Right ventricle myocardium superior (tissue), 1 donor: ENCODE data around the gene NGEF. TPM values are rescaled to one million over a fixed set of nuclear protein-coding genes. Genes with fewer than 3 reads are reported as not detected.

Source experiments
- ATAC-seq: fragments of 200-7000 bp; cut with Tn5 transposase; one replicate; pipeline ENCODE4 v1.9.1; 2020; ENCODE audit warnings: mild to moderate bottlenecking; ENCODE audit not compliant: poor library complexity
- DNase-seq: peaks from one replicate; pipeline ENCODE4 v3.0.0-alpha.2; 2020
- intact Hi-C: fragments of 100-400 bp; cut with DNase I; formaldehyde crosslinking; loops from one replicate; pipeline ENCODE4 v1.11.2; 2022
- total RNA-seq: library from RNA; stranded (reverse); fragmentation: NEBNext Ultra II Directional; extraction: Animal tissue kit (Norgen Biotek cat#: 25700); gene quantifications from one replicate; pipeline ENCODE4 v1.2.1, GENCODE V29; 2021
- donor health status: DM: no; HTN: yes; CAD: no; lungs with severe emphysema.

NGEF gene
- total RNA-seq, 1 donor from 2014 or later, result not detected

GRCh38 chr2:232873909-232874641 is 139.0 kb downstream of the NGEF start:
- no peak for ATAC-seq
- intact Hi-C loops, result loop anchor here (10.0 kb wide), 1 partner anchor 161 kb away; the partner anchor contains the start of gene NEU2
- DNase-seq, result no peak

DNA sequence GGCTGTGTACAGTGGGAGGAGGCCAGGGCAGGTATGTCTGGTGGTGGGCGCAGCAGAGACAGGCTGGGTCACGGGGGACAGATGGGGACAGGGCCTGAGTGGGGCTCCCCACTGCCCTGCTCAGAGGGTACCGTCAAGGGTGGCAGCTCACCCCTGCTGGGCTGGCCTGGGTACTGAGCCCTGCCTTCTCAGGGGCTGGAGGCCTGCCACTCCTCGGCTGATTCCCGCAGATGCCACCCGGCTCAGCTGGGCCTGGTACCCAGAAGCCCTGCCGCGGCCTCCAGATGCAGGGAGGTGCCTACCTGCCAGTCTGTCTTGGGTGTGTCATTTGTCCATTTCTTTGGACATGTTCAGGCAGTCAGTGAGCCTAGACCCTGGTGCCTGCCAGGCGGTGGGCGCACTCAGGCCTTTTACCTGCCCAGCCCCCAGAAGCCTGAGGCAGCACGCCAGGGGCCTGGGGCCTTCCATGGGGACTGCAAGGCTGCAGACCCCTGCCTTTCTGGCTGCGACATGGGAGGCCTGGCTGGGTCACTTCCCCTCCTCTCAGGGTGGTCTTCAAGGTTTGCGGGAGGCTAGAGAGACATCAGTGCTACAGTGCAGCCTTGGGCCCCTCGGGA is 139.7 kb downstream of the NGEF start:
- DNase-seq, result no peak
- ATAC-seq, result no peak
- intact Hi-C loops, result loop anchor here (10.0 kb wide), 1 partner anchor 161 kb away; the partner anchor contains the start of gene NEU2

DNA sequence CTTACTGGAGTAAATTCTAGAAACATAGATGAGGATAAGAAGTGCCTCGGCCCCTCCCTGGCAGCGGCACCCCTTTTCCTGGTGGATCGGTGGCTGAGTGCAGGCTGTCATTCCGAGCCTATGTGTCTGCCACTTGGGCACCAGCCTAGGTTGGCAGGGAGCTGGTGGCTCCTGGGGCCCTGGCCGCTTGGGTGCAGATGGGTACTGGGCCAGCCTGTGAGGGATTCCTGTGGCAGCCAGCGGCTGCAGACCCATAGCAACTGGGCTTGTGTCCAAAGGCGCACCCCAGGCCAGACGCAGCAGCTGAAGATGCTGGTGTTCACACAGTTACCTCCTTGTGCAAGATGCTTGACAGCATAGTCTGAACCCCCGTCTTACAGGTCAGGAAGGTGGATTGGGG is 140.2 kb downstream of the NGEF start:
- no peak for ATAC-seq
- intact Hi-C loops, result loop anchor here (10.0 kb wide), 1 partner anchor 162 kb away; the partner anchor contains the start of gene NEU2

GRCh38 chr2:232871835-232872736 is 141.0 kb downstream of the NGEF start:
- no peak for ATAC-seq
- intact Hi-C loops, result loop anchor here (10.0 kb wide), 1 partner anchor 163 kb away; the partner anchor contains the start of gene NEU2
- DNase-seq, result no peak

More for the DNA sequence above, 140.2 kb downstream of the NGEF start:
- no peak for DNase-seq

DNA sequence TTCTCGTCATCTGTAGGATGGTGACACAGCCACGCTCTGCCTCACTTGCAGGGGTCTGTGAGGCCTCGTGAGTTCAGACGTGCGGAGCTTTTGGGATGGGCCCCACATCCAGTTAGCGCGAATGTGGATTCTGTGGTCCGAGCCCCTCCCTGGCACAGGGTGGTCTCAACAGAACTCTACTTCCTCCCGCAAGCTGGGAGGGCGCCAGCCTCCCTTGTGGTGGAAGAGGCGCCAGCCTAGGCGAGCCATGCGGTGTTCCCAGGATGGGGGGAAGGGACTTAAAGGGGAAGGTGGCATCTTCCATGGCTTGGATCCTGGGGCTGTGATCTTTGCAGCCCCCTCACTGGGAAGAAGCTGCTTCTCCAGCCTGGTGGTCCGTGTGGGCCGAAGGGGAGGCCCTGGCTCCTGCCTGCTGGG is 141.6 kb downstream of the NGEF start:
- no peak for ATAC-seq
- DNase-seq, result no peak

DNA sequence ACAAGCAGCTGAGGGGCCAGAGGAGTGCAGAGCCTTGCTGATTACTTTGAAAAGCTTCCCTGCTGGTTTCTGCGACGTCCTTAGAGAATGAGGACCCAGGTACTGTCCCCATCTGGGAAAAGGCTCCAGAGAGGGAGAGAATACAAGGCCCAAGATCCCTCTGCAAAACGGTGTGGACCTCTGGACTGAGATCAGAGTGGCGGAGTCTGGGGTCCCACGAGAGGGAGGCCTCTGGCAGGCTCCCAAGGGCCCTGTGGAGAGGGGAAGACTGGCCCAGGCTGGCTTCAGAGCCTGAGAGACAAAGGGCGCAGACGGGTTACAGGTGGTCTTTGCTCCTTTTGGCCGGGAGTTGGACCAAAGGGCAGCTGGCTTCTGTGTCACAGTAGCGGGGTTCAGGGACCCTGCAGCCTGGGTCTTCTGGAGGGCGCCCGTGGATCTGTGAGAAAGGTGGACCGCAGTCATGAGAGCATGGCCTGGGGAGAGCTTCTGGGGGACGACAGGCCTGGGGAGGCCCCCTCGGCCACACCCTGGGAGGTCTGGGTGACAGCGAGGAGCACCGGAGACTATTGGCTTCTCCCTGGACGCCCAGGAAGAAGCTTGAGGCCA is 142.2 kb downstream of the NGEF start:
- ATAC-seq (no peak), DNase-seq (no peak)
- intact Hi-C loops, result loop anchor here (10.0 kb wide), 1 partner anchor 164 kb away; the partner anchor contains the start of gene NEU2

More for the DNA sequence above, 141.6 kb downstream of the NGEF start:
- intact Hi-C loops, result loop anchor here (10.0 kb wide), 1 partner anchor 163 kb away; the partner anchor contains the start of gene NEU2

DNA sequence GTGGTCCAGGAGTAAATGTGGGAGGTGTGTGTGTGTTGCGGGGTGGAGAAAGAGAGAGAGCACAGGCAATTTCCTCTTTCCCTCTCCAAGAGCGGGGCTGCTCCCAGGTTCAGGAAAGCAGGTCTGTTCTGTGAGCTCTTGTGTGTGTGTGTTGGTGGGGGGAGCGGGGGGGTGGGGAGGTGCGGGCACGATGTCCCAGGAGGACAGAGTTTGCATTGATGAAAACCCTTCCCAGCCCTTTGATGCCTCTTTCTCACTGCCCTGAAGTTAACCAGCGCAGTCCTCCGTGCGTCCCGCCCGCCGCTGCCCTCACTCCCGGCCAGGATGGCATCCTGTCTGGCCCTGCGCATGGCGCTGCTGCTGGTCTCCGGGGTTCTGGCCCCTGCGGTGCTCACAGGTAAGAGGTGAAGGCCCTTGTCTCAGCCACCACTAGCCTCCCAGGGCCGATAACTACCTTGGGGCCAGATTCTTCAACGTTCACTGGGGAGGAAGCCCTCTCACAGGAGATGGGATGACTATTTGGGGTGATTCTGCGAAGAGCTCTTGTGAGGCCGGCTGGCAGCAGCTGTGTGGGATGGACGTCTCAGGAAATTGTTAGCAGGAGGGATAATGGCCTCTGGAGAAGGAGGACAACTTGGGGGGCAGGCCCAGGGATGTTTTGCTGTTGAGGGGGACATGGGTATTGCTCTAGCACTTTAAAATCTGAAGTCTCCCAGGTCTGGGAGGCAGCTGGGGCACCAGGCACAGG is 142.9 kb downstream of the NGEF start, which contains the start of gene SNORC:
TSS of gene SNORC (plus strand) at position 247 of the 748 bp plus-strand sequence. CDS start at position 325, 78 bp downstream.
- intact Hi-C loops, result loop anchor here (10.0 kb wide), 1 partner anchor 165 kb away; the partner anchor contains the start of gene NEU2
- ATAC-seq, result no peak
- no peak for DNase-seq

GRCh38 chr2:232869138-232870017 is 143.7 kb downstream of the NGEF start:
- intact Hi-C loops, result loop anchor here (10.0 kb wide), 1 partner anchor 165 kb away; the partner anchor contains the start of gene NEU2
- DNase-seq (no peak), ATAC-seq (no peak)

GRCh38 chr2:232866104-232866503 is 147.0 kb downstream of the NGEF start:
- ATAC-seq, result no peak
- DNase-seq, result no peak
- intact Hi-C loops, result no loop called here

- ATAC-seq (no peak), DNase-seq (no peak)
- intact Hi-C loops, result no loop called here
These were observed 147.9 kb downstream of the NGEF start for GRCh38 chr2:232865165-232865564.

- intact Hi-C loops, result no loop called here
- ATAC-seq, result no peak
These were observed 149.1 kb downstream of the NGEF start for GRCh38 chr2:232863996-232864395.

GRCh38 chr2:232861353-232861752 is 151.7 kb downstream of the NGEF start:
- ATAC-seq (no peak), DNase-seq (no peak)
- intact Hi-C loops, result no loop called here

More at GRCh38 chr2:232863996-232864395, 149.1 kb downstream of the NGEF start:
- DNase-seq, result no peak

- DNase-seq (no peak), ATAC-seq (no peak)
- intact Hi-C loops, result no loop called here
These were observed 152.3 kb downstream of the NGEF start for GRCh38 chr2:232860593-232861241.

DNA sequence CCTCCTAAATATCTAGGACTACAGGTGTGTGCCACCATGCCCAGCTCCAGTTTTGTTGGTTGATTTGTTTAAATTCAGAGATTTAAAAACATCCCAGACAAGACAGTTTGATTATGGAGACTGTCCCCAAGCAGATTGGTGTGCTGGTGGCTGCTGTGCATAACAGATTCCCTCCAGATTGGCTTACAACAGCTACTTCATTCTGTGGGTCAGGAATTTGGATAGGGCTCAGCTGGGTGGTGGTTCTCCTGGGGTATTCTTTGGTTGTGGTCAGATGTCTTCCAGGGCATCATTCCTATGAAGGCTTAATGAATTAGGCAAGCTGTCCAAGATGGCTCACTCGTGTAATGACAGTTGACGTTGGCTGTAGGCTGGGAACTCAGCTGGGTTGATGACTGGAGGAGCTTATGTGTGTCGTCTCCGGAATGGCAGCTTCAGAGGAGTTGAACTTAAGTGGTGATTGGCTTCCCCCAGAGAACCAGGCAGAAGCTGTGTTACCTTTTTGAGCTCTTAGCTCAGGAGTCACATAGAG is 153.6 kb downstream of the NGEF start:
- intact Hi-C loops, result loop anchor here (10.0 kb wide), 1 partner anchor 395 kb away; the partner anchor contains the start of gene ATG16L1
- ATAC-seq, result no peak

GRCh38 chr2:232857158-232857563 is 155.9 kb downstream of the NGEF start:
- ATAC-seq, result no peak

More for the DNA sequence above, 153.6 kb downstream of the NGEF start:
- DNase-seq, result no peak

More at GRCh38 chr2:232857158-232857563, 155.9 kb downstream of the NGEF start:
- no peak for DNase-seq
- intact Hi-C loops, result loop anchor here (10.0 kb wide), 1 partner anchor 398 kb away; the partner anchor contains the start of gene ATG16L1
